GM19043 (cell line): ENCODE results near the gene C12orf75.

ENCODE experiments used
- ATAC-seq: cut with Tn5 transposase; IDR thresholded peaks from one replicate; pipeline ENCODE4 v1.9.1; 2021; ENCODE audit warnings: low read depth; ENCODE audit not compliant: unreplicated experiment

The C12orf75 gene

DNA sequence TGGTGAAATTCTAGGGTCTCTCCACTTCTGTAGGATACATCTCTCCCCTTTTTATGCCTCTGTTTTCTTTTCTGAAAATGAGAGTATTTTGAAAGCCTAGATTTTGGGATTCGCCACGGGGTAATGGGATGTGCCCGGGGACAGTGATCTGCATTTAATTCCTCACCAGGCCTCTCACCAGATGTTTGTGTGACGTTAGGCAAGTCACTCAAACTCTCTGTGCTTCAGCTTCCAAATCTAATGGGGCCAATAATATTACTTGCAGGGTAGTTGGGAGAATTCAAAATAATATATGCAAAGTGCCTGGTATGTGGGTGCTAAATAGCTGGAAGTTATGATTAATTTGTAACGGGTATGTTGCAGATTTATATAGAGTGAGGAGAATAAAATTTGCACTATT, 78.8 kb downstream of the C12orf75 start:
- ATAC-seq = no peak

- no peak for ATAC-seq
Observed at GRCh38 chr12:105409801-105410471, 79.4 kb downstream of the C12orf75 start.

DNA sequence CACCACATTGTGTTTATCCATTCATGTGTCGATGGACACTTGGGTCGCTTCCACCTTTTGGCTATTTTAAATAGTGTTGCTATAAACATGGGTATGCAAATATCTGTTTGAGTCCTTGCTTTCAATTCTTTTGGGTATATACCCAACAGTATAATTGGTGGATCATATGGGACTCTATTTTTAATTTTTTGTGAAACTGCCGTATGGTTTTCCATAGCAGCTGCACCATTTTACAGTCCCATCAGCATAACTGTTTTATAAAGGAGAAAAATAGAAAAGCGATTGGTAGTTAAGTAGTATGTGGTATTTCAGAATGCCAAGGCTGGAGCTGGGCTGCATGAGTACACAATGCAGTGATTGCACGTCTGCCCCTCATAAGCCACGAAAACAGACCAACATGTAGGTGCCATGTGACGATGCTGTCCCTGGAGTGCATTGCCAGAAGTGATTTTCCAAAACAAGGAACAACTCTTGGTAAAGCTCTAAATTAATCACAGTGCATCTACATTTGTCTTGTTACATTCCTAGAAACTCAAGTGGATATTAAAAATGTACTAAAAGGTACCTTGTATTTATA, 83.5 kb downstream of the C12orf75 start:
- no peak for ATAC-seq

DNA sequence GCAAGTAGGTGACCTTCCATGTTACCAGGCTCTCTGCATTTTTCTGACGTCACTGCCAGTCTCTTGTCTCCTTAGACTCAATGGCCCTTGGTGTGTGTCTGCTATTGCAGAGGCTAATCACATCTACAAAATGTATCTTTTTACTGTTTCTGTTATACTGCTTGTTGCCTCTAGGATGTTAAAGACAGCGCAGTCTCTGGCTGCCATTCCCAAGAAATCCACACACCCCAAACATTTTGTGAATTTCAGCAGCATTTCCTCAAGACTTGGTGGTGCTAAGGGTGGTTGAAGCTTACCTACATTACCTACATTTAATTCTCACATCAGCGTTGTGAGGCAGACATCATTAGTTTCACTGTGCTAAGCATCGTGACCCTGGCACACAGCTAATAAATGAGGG, 87.2 kb downstream of the C12orf75 start:
- ATAC-seq = no peak

GRCh38 chr12:105418229-105418628, 87.7 kb downstream of the C12orf75 start:
- ATAC-seq = no peak

DNA sequence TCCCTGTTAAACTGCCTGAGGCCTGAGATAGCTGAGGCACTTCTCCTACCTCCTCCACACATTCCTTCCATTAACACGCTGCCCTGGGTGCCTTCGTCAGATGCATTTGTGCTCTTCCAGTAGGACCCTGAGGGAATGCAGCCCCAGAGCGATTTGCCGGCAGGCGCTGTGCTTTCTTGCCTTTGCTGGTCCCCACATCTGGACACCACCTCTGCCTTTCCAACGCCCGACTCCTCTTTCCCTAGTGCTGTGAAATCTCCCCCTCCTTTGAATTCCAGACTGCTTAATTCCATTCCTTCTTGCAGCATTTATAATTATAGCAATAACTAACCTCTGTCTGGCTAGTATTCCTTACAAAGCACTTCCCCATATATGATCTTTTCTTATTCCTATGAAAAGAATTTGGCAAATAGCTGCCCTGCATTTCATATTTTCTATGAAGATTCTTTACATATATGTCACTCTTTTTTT, 88.4 kb downstream of the C12orf75 start:
- no peak for ATAC-seq

- ATAC-seq = no peak
Observed at GRCh38 chr12:105419606-105420005, 89.1 kb downstream of the C12orf75 start.

DNA sequence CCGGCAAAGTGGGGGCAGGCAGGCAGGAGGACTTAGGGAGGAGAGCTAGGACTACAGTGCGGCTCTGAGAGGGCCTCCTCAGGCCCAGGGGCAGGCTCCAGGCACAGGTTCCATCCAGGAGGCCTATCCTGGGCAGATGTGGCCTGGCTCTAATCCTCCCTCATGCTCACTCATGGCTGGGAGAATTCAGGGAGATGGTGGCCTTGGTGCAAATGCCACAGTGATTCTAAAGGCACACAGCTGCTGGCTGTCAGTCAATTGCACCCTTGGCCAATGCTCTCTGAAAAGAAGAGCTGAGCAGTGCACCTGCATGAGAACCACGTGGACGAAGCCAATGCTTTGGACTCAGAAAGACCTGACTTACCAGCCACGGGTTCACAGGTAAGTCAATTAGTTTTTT, 89.6 kb downstream of the C12orf75 start:
- ATAC-seq = no peak

DNA sequence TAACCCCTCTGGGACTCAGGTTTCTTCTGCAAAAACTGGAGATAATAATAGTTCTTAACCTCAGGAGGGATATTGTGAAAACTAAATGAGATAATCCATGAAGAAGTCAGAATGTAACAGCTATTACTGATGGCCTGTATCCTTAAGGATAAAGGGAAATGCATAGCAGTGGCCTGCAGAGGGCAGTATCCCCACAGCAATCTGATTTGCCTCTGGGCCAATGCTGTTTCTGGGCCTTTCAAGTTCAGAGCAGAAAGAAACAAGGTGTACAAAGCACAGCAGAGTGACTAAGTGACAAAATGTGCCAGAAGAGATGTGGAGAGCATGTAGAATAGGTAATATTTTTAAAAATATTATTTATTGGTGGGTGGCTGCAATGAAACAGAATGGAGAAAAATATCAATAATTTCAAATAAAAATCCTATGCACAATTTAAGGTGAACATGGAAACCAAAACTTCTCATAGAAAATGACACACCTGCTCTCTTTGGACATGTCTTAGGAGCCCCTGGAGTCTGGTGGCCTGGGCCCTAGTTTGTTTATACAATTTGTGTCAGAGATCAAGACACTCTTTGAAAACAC, 90.3 kb downstream of the C12orf75 start:
- ATAC-seq = peak; percentile 68
